HT1080 (cell line): Measurements from ENCODE around the gene PRCP. TPM values are rescaled to one million over a fixed set of nuclear protein-coding genes. Genes with fewer than 3 reads are reported as not detected.

Experiments
- DNase-seq: peaks from one replicate; pipeline ENCODE4 v3.0.0-alpha.2; 2015; ENCODE audit warnings: low read depth
- total RNA-seq: library from RNA; depleted of rRNA; stranded (reverse); fragments of >200 nt; shearing (Covaris generic); gene quantifications from 2 replicates; pipeline ENCODE4 v1.2.3, GENCODE V29; 2014

Gene PRCP
- total RNA-seq, 1 experiment from 2014 or later: 31.0 TPM

DNA sequence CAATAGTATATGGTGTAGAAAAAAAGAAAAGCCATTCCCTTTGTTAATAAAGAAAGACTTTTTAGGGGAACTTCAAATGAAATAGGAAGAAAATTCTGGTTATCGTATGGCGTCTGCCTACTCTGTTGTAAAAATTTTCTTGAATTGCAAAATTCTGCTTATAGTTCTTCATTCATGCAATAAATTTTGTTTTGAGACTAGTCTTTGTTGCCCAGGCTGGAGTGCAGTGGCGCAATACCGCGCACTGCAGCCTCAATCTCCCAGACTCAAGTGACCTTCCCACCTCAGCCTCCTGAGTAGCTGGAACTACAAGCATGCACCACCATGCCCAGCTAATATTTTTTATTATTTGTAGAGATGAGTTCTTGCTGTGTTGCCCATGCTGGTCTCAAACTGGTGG lies 7.1 kb upstream of the PRCP start:
- DNase-seq: no peak

DNA sequence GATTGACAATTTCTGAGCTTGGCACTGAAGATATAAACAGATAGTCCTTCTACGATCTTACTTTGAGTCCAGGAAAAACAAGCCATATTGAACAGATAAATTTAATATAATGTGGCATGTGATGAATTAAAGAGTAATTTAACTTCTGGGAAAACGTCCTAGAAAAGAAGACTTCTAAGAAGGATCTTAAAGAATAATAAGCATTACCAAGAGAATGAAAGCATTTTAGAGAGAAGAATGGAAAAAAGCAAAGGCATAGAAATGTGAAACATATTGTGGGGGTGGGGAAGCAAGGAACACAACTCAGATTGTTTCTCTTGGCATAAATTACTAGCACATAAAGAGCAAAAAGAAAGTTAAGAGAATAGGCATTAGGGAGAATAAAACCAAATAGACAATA lies 6.7 kb upstream of the PRCP start:
- DNase-seq: no peak

DNA sequence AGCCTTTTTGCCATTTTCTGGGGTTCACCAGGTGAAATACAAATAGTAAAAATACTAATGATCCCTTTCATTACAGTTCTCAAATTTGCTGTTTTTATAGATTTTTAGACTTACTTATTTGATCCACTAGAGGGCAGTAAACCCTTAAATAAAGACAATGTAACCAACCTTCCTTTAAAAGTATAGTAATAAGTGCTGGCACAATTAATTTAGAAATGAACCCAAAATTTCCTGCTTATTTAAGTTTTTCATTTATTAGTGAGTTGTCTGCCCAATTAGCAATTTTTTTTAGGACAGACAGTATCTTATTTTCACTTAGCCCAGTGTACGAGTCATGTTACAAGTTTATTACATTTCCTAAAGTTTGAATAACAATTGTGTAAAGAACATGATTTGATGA lies 6.0 kb upstream of the PRCP start:
- peak; percentile 29 for DNase-seq

DNA sequence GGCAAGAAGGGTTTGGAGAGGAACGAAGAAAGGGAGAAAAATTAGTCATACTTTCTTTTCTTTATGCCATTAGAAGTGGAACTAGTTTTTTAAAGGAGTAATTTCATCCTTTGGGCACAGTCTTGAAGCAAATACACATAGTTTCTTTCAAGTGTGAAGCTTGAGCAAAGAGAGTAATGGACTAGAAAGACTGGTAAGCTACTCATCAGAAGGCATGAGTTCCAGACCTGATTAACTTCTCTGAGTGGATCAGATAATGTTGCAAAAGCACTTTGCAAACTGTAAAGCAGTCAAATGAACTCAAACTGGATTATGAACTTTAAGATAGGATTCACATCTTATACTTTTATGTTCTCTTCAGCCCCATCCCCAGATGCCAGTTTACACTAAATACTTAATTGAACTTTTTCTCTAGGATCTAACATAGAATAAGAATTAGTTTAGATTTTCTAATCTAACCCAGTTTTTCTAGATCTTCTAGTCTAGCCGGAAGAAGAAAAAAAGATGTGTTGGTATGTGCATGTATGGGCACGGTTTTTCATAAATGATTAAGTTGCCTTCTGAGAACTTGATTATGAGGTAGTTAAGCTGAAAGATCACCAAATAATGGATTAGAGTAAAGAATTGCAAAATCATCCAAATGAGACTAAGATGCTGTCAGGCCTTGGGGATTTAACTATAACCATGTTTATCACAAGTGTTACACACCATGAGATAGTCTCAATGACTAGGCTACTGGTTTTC lies 3.8 kb upstream of the PRCP start:
- DNase-seq: no peak

DNA sequence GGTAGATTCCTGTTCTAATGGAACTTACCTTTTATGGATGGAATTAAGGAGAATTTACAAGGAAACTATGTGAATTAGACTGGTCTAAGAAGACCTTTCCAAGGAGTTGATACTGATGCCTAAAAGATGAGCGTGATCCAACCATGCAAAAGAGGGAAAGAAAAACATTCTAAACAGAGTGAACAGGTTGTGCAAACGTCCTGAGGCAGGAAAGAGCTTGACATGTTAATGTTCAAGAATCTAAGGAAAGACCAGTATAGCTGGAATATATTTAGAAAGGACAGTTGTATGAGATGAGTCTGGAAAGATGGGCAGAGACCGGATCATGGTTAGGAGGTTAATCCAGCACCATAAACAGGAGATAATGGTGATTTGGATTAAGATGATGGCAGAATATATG lies 2.6 kb upstream of the PRCP start:
- DNase-seq: no peak

DNA sequence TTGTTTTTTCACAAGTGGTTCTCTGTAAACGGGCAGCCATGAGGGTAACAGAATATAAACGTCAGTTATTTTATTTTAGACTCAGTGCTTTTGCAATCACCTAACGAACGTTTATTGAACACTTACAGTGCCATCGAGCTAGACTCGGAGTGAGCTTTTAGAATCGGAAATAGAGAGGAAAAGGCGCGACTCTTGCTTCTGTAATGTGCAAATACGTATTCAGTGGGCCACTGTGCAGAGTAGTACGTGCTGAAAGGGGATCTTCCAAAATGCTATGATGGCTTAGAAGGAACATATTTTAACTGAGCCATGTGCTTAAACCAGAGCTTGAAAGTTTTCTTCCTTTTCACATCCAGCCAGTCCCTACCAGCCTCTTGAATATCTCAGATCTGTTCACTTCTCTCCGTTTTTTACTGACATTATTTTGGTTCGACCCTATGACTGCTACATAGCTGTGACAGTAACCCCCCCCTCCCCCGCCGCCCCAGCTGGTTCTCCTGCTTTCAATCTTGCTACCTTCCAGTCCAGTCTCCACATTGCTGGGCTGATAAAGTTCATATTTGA lies 1.8 kb upstream of the PRCP start:
- no peak for DNase-seq

DNA sequence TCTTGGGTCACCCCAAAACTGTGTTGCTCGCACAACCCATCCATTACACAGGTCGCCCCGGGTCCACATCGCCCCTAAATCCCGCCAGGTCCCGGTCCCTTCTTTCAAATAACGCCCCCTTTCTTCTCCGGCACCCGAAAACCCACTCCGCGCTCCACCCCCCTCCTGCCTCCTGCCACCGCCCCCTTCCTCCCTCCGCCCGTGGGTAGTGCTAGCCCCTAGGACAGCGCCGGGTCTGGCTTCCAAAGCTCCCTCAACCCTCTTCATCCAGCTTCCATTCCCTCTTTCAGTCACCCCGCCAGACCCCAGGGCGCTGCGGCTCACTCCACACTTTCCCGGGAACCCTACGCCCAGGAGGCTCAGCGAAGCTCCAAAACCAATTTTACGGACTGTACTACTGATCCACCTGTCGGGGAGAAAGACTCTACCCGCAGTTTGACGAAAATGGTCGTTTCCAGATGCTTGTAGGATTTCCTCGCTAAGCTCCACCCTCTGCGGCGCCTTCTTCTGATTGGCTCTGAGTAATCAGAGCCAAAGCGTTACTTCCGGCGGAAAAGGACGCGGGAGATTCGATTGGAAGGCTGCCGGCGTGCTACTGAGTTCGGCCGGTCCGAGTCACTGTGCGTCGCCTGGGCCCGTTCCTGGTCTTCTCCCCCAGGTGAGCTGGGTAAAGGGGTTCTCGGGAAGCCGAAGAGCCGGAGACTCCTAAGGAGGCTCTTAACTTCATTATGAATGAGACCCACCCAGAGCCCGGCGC lies 1.1 kb upstream of the PRCP start, which contains the start of gene DDIAS:
DDIAS (plus strand) TSS at position 572 of the 757 bp plus-strand sequence. CDS start 13,003 bp downstream, outside the sequence.
- peak; percentile 94 for DNase-seq

DNA sequence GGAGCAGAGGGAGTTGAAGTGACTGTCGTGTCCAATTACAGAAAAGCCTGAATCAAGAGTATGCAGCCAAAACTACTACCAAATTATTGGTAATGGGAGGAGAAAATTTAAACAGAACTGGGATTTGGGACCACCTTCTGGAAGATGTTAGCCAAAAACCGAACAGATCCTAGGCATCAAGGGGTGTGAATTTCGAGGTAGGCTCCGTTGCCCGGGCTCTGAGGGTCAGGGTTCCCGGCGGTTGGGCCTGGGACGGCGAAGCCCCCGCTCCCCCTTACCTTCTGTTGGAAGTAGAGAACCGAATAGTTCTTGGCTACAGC lies 313 bp downstream of the PRCP start:
- DNase-seq: no peak

DNA sequence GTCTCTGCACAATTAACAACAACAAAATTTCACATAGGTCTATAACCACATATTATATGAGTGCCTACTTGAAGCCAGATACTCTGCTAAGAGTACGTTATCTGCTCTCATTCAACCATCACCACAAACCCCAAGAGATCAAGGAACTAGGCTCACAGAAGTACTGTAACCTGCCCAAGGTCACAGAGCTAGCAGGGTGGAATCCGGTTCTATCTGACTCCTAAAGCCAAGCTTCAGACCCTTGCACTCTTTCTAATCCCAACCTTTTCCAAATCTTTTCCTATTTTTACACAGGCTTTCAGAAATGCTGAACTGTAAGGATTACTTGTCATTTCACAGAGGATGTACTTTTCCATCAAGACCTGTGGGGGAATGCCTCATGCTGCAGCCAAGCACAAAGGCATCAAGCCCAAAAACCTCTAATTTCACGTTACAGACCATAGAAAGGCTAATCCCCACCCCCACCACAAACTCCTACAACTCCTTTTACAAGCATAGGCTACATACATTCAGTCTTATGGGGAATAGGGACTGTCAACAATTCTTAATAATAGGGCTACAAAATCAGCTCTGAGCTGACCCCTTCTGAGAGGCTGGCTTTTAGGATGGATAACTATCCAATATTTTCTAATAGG lies 927 bp downstream of the PRCP start:
- DNase-seq: no peak

DNA sequence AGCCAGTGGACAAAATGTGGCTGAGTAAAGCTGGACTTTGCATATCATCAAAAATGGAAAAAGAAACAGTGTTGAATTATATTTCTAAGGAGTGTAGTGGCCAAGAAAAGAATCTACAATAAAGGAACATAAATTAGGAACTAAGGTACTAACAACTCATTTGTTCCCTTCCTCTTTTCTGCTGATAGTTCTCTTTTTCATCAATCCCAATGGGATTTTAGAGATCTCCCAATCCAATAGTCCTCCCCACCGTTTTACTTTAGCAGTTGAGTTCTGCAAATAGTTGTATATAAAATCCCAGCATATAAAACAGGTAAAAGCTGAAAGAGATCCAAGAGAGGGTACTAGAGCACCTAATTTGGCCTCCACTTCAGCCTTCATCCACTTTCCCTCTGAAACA lies 2.0 kb downstream of the PRCP start:
- DNase-seq: no peak

DNA sequence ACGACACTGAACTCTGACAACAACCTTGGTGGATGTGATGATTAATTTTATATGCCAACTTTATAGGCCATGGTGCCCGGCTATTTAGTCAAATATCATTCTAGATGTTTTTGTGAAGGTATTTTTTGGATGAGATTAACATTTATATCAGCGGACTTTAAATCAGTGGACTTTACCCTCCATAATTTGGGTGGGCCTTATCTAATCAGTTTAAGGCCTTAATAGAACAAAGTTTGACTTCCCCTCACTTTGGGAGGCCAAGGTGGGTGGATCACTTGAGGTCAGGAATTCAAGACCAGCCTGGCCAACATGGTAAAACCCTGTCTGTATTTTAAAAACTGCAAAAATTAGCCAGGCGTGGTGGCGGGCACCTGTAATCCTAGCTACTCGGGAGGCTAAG lies 4.0 kb downstream of the PRCP start:
- no peak for DNase-seq

DNA sequence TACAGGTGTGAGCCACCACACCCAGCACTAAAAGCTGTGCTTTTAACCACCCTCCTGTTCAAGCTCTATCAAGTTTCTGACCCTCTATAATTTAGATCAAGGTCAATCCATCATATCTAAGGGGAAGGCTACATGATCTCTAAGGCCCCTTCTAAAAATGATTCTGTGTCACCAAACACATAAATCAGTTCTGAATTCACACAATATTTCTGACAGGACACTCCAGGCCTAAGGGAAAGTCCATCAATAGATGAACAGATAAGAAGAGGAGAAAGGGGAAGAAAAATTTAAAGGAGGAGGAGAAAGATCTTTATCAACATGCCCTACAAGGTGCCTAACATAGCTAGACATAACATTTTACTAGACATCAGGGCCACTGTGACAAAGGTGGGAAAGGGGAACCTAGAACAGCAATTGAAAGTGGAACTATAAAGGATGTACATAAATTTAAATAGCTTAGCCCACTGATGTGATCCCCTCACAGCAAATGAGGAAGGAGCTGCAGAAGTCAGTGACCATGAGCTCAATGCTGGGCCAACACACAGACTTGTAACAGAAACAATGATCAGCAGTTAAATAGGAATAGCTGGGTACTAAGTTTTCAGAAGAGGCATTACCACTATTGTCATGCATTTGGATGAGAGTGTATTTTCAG lies 4.7 kb downstream of the PRCP start:
- no peak for DNase-seq

DNA sequence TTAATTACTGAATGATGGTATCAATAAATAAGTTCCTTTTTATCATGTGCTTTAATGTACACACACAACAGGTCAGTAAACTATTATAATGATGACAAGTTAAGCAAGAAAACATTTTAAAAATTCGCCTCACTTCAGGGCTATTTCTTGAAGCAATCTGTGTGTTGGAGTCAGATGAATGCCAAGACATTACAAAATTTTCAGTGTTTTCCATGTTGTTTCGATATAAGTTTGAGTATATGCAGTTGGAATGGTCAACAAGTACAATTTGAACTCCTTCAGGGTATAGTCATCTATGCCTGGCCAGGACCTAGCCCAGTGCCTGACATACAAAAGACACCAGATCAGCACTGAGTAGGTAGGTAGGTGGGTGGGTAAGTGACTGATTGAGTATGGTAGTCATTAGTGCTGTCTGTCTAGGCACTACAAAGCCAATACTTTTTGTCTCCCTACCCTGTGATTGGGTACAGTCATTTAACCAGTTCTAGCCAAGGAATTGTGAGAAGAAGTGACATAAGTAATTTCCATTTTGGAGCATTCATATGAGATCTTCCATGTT lies 7.5 kb downstream of the PRCP start:
- DNase-seq: no peak

DNA sequence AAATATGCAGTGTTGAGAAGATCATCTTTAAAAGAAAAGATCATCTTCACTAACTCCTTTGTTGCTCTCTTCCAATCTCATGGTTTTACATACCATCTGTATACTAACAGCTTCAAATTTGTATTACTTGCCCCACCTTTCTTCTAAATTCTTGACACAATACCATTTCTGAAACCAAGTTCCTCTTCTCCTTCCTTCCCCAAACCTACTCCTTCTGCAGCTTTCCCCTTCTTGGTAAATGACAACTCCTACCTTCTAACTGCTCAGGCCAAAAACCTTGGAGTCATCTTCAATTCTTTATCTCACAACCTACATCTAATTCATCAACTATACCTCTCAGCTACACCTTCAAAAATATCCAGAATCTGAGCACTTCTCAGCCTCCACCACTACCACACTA lies 9.3 kb downstream of the PRCP start:
- no peak for DNase-seq

DNA sequence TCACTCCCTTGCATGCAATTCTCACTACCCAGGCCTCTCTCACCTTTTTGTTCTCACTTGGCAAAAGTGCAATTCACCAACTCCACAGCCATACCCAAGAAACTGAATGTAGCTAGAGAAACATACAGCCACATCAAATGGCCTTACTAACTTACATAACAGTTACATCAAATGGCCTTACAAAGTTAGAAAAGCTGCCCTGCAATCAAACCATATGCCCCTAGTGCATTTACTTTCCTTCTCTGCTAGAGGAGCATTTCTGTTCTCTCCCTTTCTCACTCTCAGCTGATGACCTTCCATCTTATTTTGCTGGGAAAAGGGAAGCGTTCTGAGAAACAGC lies 10.3 kb downstream of the PRCP start:
- DNase-seq: no peak

DNA sequence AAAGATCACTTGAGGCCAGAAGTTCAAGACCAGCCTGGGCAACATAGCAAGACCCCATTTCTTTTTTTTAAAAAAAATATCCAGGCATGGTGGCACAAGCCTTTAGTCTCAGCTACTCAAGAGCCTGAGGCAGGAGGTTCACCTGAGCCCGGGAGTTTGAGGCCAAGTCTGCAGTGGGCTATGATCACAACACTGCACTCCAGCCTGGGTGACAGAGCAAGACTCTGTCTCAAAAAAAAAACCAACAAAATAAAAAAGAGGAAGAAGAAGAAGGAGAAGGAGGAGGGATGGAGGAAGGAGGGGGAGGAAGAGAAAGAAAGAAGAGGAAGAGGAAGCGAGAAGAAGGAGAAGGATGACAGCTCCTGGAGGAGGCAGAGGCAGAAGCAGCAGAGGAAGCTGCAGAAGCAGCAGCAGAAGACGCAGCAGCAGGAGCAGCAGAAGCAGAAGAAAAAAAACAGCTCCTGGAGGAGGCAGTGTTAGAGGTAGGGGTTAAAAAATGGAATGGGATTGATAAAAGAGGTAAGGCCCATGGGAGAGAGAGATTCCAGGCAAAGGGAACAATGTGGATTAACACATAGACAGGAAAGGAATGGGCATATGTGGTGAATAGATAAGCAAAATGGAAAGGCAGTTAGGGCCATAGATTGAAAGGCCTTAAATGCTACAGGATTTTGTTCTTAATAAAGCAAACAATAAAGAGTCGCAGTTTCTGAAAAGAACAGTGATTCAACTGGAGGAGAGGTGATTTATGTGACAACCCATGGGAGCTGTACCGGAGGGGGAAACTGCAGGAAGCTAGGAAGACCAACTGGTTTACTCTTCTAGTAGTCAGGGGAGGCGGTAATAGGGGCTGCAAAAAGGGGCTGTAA lies 10.9 kb downstream of the PRCP start:
- DNase-seq: no peak

DNA sequence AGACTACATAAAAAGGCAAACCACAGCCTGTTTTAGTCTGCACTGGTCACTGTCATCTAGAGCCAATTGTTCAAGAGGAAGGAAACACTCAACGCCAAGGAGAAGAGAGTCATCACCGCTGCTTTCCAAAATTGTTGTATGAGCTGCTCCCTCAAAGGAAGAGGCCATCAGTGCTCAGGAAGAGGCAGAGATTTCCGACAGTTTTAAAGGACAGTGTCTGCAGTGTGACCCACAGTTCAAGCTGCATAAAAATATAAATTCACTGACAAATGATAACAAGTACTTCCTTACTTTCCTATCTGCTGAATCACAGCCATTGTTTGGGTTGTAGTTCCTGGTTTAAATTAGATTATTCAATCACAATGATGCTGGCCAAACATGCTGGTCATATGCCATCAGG lies 16.4 kb downstream of the PRCP start:
- DNase-seq: no peak

DNA sequence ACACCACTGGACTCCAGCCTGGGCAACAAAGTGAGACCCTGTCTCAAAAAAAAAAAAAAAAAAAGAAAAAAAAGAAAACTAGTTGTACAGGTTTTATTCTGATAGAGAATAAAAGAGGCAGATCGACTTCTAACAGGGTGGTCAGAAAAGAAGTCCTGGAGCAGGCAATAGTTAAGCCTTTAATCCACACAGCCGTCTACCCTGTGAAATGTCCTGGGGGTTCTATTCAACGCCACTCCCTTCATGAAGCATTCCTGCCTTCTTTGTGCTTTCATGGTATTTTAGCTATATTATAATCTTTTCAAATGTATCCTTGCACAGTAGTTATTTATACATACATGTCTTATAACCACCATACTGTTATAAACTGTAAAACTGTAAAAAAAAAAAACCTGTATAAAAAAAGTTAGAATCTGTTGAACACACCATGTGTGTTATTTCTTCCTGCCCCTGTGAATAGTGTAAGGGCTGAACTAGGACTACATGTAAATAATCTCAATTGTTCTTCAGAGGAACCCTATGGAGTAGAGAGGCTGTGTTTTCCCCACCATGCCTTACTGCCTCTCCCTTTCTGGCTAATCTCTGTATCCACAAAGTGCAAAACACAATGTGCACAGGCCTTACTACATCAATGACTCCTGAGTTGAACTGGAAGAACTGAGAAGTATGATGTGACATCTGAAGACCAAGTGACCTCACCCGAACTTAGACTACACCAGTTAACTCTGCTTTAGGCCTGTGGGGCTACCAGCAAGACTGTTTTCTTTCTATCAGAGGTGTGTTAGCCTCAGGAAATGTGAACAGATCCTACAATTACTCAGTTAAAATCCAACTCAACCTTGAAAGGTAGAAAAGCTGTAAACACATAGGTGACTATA lies 25.3 kb downstream of the PRCP start:
- DNase-seq: no peak

DNA sequence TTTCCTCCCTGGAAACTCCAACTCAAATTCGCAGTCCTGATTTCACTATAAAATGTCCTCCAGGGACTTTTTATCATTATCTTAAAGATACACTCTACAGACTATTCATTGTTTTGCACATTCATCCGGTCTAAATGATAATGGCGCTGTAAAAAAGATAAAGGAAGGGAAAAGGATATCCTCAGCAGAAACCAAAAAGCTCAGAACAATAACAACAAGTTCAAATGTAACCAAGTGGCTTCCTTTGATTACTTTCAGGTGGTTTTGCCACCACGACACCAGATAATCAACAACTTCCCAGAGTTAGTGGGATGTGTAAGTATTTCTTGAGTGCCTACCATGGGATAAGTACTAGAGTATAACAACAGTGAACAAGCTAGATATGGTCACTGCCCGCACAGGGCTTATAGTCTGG lies 26.3 kb downstream of the PRCP start:
- DNase-seq: no peak
